Hypothalamus (tissue), 51 donors: ENCODE results near the gene FXR2.

ENCODE experiments used
- DNase-seq, 51 donors: peaks; one replicate each; lab custom pipeline; 2025; lab: John Stamatoyannopoulos, UW

The FXR2 gene

GRCh38 chr17:7575481-7575883 is 39.2 kb downstream of the FXR2 start:
- DNase-seq, result no peak

- no peak for DNase-seq
These were observed 40.3 kb downstream of the FXR2 start for GRCh38 chr17:7574176-7574953.

- peak in 48 of 51 donors; percentile 52 to 93 (median 82) for DNase-seq
These were observed 41.2 kb downstream of the FXR2 start for GRCh38 chr17:7573324-7574080.

- DNase-seq, result peak; percentile 83 to 100 (median 99)
These were observed 41.9 kb downstream of the FXR2 start for GRCh38 chr17:7572588-7573323.

- no peak for DNase-seq
These were observed 42.4 kb downstream of the FXR2 start for GRCh38 chr17:7572338-7572587.

- DNase-seq, result no peak
These were observed 44.3 kb downstream of the FXR2 start for GRCh38 chr17:7570351-7570750.

- no peak for DNase-seq
These were observed 45.1 kb downstream of the FXR2 start for GRCh38 chr17:7569571-7569970.

- no peak for DNase-seq
These were observed 51.4 kb downstream of the FXR2 start for GRCh38 chr17:7563115-7563869.

GRCh38 chr17:7562208-7562605 is 52.5 kb downstream of the FXR2 start:
- DNase-seq, result no peak

GRCh38 chr17:7561589-7562207 is 53.0 kb downstream of the FXR2 start, which contains the start of gene SENP3:
Gene SENP3 (plus strand): TSS chr17:7561919. CDS start chr17:7563077, 1,158 bp downstream.
- DNase-seq, result peak in 49 of 51 donors; percentile 53 to 93 (median 83)

- DNase-seq, result peak in 46 of 51 donors; percentile 34 to 90 (median 78)
These were observed 53.6 kb downstream of the FXR2 start for GRCh38 chr17:7561028-7561575.

- peak in 10 of 51 donors; percentile 9 to 68 (median 28) for DNase-seq
These were observed 54.3 kb downstream of the FXR2 start for GRCh38 chr17:7560172-7561027.

GRCh38 chr17:7559320-7560171 is 55.2 kb downstream of the FXR2 start:
- DNase-seq, result peak in 1 of 51 donors; percentile 24

GRCh38 chr17:7558544-7559319 is 56.0 kb downstream of the FXR2 start, which contains the start of gene TNFSF13:
Gene TNFSF13 (plus strand): TSS chr17:7558750. CDS start chr17:7559040, 290 bp downstream.
- DNase-seq, result peak in 22 of 51 donors; percentile 16 to 83 (median 61)

- DNase-seq, result peak in 41 of 51 donors; percentile 27 to 93 (median 73)
These were observed 56.7 kb downstream of the FXR2 start for GRCh38 chr17:7557775-7558543.

- DNase-seq, result no peak
These were observed 57.4 kb downstream of the FXR2 start for GRCh38 chr17:7557147-7557764.
